ENCODE data around the gene DEPDC1B.

DNA sequence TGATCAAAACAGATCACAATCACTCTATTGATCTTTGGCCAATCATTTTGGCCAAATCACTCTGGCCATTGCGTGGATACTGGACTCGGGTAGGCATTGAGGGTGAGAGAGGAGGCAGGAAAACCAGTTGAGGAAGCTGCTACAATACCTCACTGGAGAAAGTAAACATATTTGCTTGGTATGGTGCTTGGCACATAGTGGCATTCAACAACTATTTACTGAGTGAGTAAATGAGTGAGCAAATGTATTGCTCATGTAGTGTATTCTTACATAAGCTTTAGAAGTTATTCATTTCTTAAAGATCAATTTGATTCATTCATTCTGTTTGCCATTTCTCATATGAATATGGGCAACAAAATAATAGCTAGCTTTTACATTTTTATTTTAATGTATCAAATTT is 4.0 kb upstream of the DEPDC1B start:
- TF ChIP-seq, protein P1, sequence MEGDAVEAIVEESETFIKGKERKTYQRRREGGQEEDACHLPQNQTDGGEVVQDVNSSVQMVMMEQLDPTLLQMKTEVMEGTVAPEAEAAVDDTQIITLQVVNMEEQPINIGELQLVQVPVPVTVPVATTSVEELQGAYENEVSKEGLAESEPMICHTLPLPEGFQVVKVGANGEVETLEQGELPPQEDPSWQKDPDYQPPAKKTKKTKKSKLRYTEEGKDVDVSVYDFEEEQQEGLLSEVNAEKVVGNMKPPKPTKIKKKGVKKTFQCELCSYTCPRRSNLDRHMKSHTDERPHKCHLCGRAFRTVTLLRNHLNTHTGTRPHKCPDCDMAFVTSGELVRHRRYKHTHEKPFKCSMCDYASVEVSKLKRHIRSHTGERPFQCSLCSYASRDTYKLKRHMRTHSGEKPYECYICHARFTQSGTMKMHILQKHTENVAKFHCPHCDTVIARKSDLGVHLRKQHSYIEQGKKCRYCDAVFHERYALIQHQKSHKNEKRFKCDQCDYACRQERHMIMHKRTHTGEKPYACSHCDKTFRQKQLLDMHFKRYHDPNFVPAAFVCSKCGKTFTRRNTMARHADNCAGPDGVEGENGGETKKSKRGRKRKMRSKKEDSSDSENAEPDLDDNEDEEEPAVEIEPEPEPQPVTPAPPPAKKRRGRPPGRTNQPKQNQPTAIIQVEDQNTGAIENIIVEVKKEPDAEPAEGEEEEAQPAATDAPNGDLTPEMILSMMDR (IDR thresholded peaks at IDR 0.05), result no peak
- TF ChIP-seq POLR2A (IDR thresholded peaks at IDR 0.05) (no peak), EP300 (IDR thresholded peaks at IDR 0.05; ENCODE audit: low read depth) (no peak)
